GM12878 (cell line): ENCODE results near the gene MRPL53. TPM values are rescaled to one million over a fixed set of nuclear protein-coding genes. Genes with fewer than 3 reads are reported as not detected.

Experiments used
- BMI1 ChIP-seq: fragments of 450-650 bp; IDR thresholded peaks from 2 replicates; pipeline ENCODE4 v1.6.1; 2016; ENCODE audit warnings: mild to moderate bottlenecking, moderate library complexity, borderline replicate concordance
- ETV6 ChIP-seq, 2 experiments: fragments of 450-650 bp in 1 of 2; IDR thresholded peaks in 1 of 2; conservative IDR thresholded peaks in 1 of 2; 2 replicates each; pipeline ENCODE4 v1.6.1; 2014; ENCODE audit warnings: antibody characterized with exemption in 1 of 2, borderline replicate concordance in 1 of 2, low read depth in 1 of 2, mild to moderate bottlenecking in 1 of 2, moderate library complexity in 1 of 2
- IKZF2 ChIP-seq, 2 experiments: fragments of 450-650 bp; IDR thresholded peaks; 2 replicates each; pipeline ENCODE4 v1.6.1; 2017; ENCODE audit warnings: mild to moderate bottlenecking in 2 of 2, moderate library complexity in 2 of 2
- KAT2A ChIP-seq: conservative IDR thresholded peaks from 2 replicates; pipeline ENCODE4 v1.6.1; 2011; ENCODE audit warnings: low read depth, low read length; ENCODE audit not compliant: control insufficient read depth
- MEF2B ChIP-seq: fragments of 450-650 bp; IDR thresholded peaks from 2 replicates; pipeline ENCODE4 v1.6.1; 2018; ENCODE audit warnings: mild to moderate bottlenecking, moderate library complexity; ENCODE audit not compliant: partially characterized antibody, poor library complexity, severe bottlenecking
- NFYB ChIP-seq: IDR thresholded peaks from 2 replicates; pipeline ENCODE4 v1.6.1; 2011; ENCODE audit warnings: low read depth, mild to moderate bottlenecking, low read length, improper control_type of control experiment, moderate library complexity; ENCODE audit not compliant: insufficient read depth
- NR2C1 ChIP-seq: fragments of 450-650 bp; IDR thresholded peaks from 2 replicates; pipeline ENCODE4 v1.6.1; 2017; ENCODE audit warnings: antibody characterized with exemption, mild to moderate bottlenecking, moderate library complexity
- POLR2A ChIP-seq: IDR thresholded peaks from 2 replicates; pipeline ENCODE4 v1.6.1; 2011; ENCODE audit warnings: low read depth, mild to moderate bottlenecking, low read length
- POLR2AphosphoS5 ChIP-seq: IDR thresholded peaks from 2 replicates; pipeline ENCODE4 v1.6.1; 2011; ENCODE audit warnings: mild to moderate bottlenecking, low read length, inconsistent platforms
- POU2F2 ChIP-seq: IDR thresholded peaks from 3 replicates; pipeline ENCODE4 v1.6.1; 2011; ENCODE audit warnings: low read depth, mild to moderate bottlenecking, low read length, borderline replicate concordance
- RAD21 ChIP-seq: IDR thresholded peaks from 2 replicates; pipeline ENCODE4 v1.6.1; 2011; ENCODE audit warnings: mild to moderate bottlenecking, low read depth, low read length, moderate library complexity; ENCODE audit not compliant: insufficient read depth
- SIN3A ChIP-seq: IDR thresholded peaks from 2 replicates; pipeline ENCODE4 v1.6.1; 2012; ENCODE audit warnings: low read depth, low read length, improper control_type of control experiment
- SMARCA5 ChIP-seq: fragments of 450-650 bp; IDR thresholded peaks from 2 replicates; pipeline ENCODE4 v1.6.1; 2017; ENCODE audit warnings: mild to moderate bottlenecking
- TCF3 ChIP-seq: IDR thresholded peaks from 2 replicates; pipeline ENCODE4 v1.6.1; 2012; ENCODE audit warnings: low read depth, mild to moderate bottlenecking, low read length, borderline replicate concordance; ENCODE audit not compliant: insufficient read depth
- ZNF207 ChIP-seq: fragments of 450-650 bp; IDR thresholded peaks from 2 replicates; pipeline ENCODE4 v1.6.1; 2014; ENCODE audit warnings: antibody characterized with exemption, mild to moderate bottlenecking, borderline replicate concordance
- polyA plus RNA-seq, 11 experiments: library from polyadenylated mRNA; depleted of rRNA in 4 of 11; unstranded in 6 of 11; stranded (reverse) in 5 of 11; fragments of >200 nt; fragmentation: Nextera tagmentation in 4 of 11; fragmentation: Illumina TruSeq in 1 of 11; extraction: Ambion mirVana in 4 of 11; extraction: Trizol in 1 of 11; gene quantifications; 1 replicate in 1 of 11; 2 replicates in 10 of 11; pipeline versions ENCODE4 v1.2.1 to v1.2.3, GENCODE V29; 2011 to 2016; ENCODE audit warnings: inconsistent platforms in 2 of 11, missing spikeins in 2 of 11, low read depth in 1 of 11
- total RNA-seq, 4 experiments: library from RNA; depleted of rRNA in 3 of 4; stranded (reverse); fragments of >200 nt in 3 of 4; fragmentation: Illumina TruSeq in 1 of 4; extraction: Trizol in 1 of 4; gene quantifications; 2 replicates each; pipeline versions ENCODE4 v1.2.1 to v1.2.3, GENCODE V29; 2013 to 2021
- TF ChIP-seq, protein P1 (sequence below): fragments of 450-650 bp; IDR thresholded peaks from 2 replicates; pipeline ENCODE4 v1.6.1; 2018; ENCODE audit warnings: borderline replicate concordance, mild to moderate bottlenecking; ENCODE audit not compliant: partially characterized antibody
- TF ChIP-seq, protein P2 (sequence below): IDR thresholded peaks from 2 replicates; pipeline ENCODE4 v1.6.1; 2012; ENCODE audit warnings: low read depth, low read length, improper control_type of control experiment
- TF ChIP-seq, protein P3 (sequence below): fragments of 450-650 bp; IDR thresholded peaks from 2 replicates; pipeline ENCODE4 v1.6.1; 2017; ENCODE audit warnings: mild to moderate bottlenecking, moderate library complexity
- TF ChIP-seq, protein P4 (sequence below), 3 experiments: IDR thresholded peaks in 2 of 3; conservative IDR thresholded peaks in 1 of 3; 2 replicates each; pipeline ENCODE4 v1.5.1; 2011; ENCODE audit warnings: low read depth in 3 of 3, low read length in 3 of 3, mild to moderate bottlenecking in 3 of 3, control low read depth in 2 of 3, moderate library complexity in 2 of 3, inconsistent platforms in 1 of 3, mixed read lengths in 1 of 3; ENCODE audit not compliant: control insufficient read depth in 2 of 3, insufficient read depth in 1 of 3; ENCODE audit errors: extremely low read depth in 1 of 3

MRPL53 gene
- total and polyA plus RNA-seq, 10 of the 15 experiments (the other 5 are each of a cell fraction or from before 2014, with no cell fraction given), result 15.1 to 167 (median 80.9) TPM

DNA sequence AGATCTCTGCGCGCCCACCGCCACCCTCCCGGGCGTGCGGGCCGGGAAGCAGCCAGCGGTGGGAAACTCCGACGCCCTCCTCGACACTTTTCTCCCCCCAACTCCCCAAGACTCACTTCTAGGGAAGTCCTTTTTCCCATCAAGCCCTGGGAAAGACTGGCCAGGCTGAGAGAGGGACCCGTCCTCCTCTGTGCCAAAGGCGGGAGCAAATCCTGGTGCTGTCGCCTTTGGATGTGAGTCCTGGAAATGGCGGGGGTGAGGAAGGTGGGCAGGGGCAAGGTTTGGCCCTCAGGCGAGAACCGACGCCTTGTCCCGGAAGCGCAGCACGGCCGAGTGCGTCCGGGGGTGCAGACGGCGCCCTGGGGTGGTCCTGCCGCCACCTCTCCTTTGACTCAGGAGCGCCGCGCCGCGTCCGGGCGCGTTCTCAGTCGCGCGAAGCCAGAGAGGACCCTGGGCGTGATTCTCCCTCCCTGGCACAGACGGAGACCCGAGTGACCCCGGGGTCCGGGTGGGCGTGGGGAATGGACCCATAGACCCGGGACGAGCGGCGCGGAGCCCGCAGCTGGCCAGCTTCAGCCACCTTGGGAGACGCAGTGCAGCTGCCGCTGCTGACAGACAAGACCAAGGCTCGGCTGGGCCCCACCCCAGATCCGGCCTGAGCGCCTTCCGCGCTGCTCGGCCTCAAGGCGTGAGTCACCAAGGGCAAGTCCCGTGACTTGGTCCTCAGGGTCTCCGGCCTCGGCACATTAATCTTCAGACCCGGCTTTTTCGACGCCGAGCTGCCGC is 30.4 kb upstream of the MRPL53 start (continued):
- TF ChIP-seq, protein P1, sequence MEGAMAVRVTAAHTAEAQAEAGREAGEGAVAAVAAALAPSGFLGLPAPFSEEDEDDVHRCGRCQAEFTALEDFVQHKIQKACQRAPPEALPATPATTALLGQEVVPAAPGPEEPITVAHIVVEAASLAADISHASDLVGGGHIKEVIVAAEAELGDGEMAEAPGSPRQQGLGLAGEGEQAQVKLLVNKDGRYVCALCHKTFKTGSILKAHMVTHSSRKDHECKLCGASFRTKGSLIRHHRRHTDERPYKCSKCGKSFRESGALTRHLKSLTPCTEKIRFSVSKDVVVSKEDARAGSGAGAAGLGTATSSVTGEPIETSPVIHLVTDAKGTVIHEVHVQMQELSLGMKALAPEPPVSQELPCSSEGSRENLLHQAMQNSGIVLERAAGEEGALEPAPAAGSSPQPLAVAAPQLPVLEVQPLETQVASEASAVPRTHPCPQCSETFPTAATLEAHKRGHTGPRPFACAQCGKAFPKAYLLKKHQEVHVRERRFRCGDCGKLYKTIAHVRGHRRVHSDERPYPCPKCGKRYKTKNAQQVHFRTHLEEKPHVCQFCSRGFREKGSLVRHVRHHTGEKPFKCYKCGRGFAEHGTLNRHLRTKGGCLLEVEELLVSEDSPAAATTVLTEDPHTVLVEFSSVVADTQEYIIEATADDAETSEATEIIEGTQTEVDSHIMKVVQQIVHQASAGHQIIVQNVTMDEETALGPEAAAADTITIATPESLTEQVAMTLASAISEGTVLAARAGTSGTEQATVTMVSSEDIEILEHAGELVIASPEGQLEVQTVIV, result no peak
- TF ChIP-seq, protein P2, sequence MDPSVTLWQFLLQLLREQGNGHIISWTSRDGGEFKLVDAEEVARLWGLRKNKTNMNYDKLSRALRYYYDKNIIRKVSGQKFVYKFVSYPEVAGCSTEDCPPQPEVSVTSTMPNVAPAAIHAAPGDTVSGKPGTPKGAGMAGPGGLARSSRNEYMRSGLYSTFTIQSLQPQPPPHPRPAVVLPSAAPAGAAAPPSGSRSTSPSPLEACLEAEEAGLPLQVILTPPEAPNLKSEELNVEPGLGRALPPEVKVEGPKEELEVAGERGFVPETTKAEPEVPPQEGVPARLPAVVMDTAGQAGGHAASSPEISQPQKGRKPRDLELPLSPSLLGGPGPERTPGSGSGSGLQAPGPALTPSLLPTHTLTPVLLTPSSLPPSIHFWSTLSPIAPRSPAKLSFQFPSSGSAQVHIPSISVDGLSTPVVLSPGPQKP, result peak; percentile 48; the same call in 1 of the 2 replicates
- TF ChIP-seq SIN3A (no peak), POU2F2 (0 out of 3 replicates have a peak, but pooled peaks have one; percentile 3), ZNF207 (no peak), TCF3 (peak; percentile 81; the same call in 1 of the 2 replicates), NFYB (no peak), RAD21 (0 out of 2 replicates have a peak, but pooled peaks have one; percentile 19), ETV6 (conservative IDR thresholded peaks at IDR 0.05 in 1 of 2, IDR thresholded peaks at IDR 0.05 in 1 of 2; ENCODE audit: borderline replicate concordance in 1 of 2, low read depth in 1 of 2) (no peak), MEF2B (peak; percentile 18), POLR2A (peak; percentile 83), POLR2AphosphoS5 (peak; percentile 70; the same call in 1 of the 2 replicates), SMARCA5 (peak; percentile 78), KAT2A (no peak), IKZF2 (IDR thresholded peaks at IDR 0.05) (peak; percentile 36 to 44; a peak in 3 of 4 replicates), BMI1 (no peak), NR2C1 (peak; percentile 42; the same call in 1 of the 2 replicates)
- TF ChIP-seq, protein P3, sequence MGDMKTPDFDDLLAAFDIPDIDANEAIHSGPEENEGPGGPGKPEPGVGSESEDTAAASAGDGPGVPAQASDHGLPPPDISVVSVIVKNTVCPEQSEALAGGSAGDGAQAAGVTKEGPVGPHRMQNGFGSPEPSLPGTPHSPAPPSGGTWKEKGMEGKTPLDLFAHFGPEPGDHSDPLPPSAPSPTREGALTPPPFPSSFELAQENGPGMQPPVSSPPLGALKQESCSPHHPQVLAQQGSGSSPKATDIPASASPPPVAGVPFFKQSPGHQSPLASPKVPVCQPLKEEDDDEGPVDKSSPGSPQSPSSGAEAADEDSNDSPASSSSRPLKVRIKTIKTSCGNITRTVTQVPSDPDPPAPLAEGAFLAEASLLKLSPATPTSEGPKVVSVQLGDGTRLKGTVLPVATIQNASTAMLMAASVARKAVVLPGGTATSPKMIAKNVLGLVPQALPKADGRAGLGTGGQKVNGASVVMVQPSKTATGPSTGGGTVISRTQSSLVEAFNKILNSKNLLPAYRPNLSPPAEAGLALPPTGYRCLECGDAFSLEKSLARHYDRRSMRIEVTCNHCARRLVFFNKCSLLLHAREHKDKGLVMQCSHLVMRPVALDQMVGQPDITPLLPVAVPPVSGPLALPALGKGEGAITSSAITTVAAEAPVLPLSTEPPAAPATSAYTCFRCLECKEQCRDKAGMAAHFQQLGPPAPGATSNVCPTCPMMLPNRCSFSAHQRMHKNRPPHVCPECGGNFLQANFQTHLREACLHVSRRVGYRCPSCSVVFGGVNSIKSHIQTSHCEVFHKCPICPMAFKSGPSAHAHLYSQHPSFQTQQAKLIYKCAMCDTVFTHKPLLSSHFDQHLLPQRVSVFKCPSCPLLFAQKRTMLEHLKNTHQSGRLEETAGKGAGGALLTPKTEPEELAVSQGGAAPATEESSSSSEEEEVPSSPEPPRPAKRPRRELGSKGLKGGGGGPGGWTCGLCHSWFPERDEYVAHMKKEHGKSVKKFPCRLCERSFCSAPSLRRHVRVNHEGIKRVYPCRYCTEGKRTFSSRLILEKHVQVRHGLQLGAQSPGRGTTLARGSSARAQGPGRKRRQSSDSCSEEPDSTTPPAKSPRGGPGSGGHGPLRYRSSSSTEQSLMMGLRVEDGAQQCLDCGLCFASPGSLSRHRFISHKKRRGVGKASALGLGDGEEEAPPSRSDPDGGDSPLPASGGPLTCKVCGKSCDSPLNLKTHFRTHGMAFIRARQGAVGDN, result peak; percentile 77
- TF ChIP-seq, protein P4, sequence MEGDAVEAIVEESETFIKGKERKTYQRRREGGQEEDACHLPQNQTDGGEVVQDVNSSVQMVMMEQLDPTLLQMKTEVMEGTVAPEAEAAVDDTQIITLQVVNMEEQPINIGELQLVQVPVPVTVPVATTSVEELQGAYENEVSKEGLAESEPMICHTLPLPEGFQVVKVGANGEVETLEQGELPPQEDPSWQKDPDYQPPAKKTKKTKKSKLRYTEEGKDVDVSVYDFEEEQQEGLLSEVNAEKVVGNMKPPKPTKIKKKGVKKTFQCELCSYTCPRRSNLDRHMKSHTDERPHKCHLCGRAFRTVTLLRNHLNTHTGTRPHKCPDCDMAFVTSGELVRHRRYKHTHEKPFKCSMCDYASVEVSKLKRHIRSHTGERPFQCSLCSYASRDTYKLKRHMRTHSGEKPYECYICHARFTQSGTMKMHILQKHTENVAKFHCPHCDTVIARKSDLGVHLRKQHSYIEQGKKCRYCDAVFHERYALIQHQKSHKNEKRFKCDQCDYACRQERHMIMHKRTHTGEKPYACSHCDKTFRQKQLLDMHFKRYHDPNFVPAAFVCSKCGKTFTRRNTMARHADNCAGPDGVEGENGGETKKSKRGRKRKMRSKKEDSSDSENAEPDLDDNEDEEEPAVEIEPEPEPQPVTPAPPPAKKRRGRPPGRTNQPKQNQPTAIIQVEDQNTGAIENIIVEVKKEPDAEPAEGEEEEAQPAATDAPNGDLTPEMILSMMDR (IDR thresholded peaks at IDR 0.05 in 2 of 3, conservative IDR thresholded peaks at IDR 0.05 in 1 of 3; ENCODE audit: control insufficient read depth in 2 of 3, extremely low read depth in 1 of 3, insufficient read depth in 1 of 3, low read depth in 3 of 3, low read length in 3 of 3), result peak; percentile 46 to 59 (median 49)
